ENCODE measurements around the gene FAM193A. TPM values are rescaled to one million over a fixed set of nuclear protein-coding genes. Genes with fewer than 3 reads are reported as not detected.

Gene FAM193A
- total RNA-seq (2014; rRNA removed; shearing (Covaris generic)) (20.8 and 22.9 TPM in 2 replicates), polyA plus RNA-seq (2016; fragmentation: Nextera tagmentation; extraction: Ambion mirVana) (8.5 and 12.0 TPM in 2 replicates)
- long read RNA-seq, partial matches to known transcripts: 2 of 2 reads
- long read RNA-seq, other reads (novel, unspliced or antisense): 0 of 2 reads

- Mint-ChIP-seq H3K36me3 (ENCODE audit: low read depth) (peaks cover 12% of the 10 kb centered on the region), H3K9me3 (peaks cover 4% of the 10 kb centered on the region; the same call in 1 of the 3 replicates), H3K27me3 (ENCODE audit: insufficient read depth, low read depth, poor library complexity) (peaks cover 24% of the 10 kb centered on the region), H3K4me1 (peaks cover 9% of the 10 kb centered on the region), H3K4me3 (peak within 1 kb of the TSS; percentile 98), H3K27ac (peak within 1 kb of the TSS; percentile 99)
- TF ChIP-seq NANOG (IDR thresholded peaks at IDR 0.05; ENCODE audit: borderline replicate concordance) (no peak), CREB1 (CRISPR knock-in tag; IDR thresholded peaks at IDR 0.05; ENCODE audit: low read depth) (peak; percentile 88), JUNB (IDR thresholded peaks at IDR 0.05; ENCODE audit: unreplicated experiment) (no peak), EZH2 (IDR thresholded peaks at IDR 0.05; ENCODE audit: low read depth, unreplicated experiment) (no peak), POLR2AphosphoS5 (IDR thresholded peaks at IDR 0.05; ENCODE audit: low read depth) (peak; percentile 68), CTCF (conservative IDR thresholded peaks at IDR 0.05; ENCODE audit: low read depth in 2 of 2) (no peak), ETS1 (IDR thresholded peaks at IDR 0.05) (peak; percentile 97), ZNF114 (CRISPR knock-in tag; IDR thresholded peaks at IDR 0.05) (no peak)
- H3F3A ChIP-seq (replicated peaks; ENCODE audit: low read depth): peaks cover 12% of the 10 kb centered on the region; the same call in 1 of the 2 replicates
- ATAC-seq (peak; percentile 88), DNase-seq (ENCODE audit: low spot score) (peak; percentile 99)
- peak within 1 kb of the TSS; percentile 85 for H3K4me3 ChIP-seq
- H3K36me3 ChIP-seq (ENCODE audit: insufficient read depth): no peaks in the 10 kb centered on the region
- peaks cover 11% of the 10 kb centered on the region for H3K4me1 ChIP-seq (ENCODE audit: insufficient read depth)
- peak within 1 kb of the TSS; percentile 11 for H2AFZ ChIP-seq
- peak within 1 kb of the TSS; percentile 92 for H3K27ac ChIP-seq (ENCODE audit: low read depth)
- no peaks in the 10 kb centered on the region for H3K27me3 ChIP-seq (ENCODE audit: insufficient read depth)
- peak within 1 kb of the TSS; percentile 81 for H3K4me2 ChIP-seq
- H3K79me2 ChIP-seq (replicated peaks; ENCODE audit: insufficient read depth): peaks cover 42% of the 10 kb centered on the region
- peaks cover 34% of the 10 kb centered on the region for H4K20me1 ChIP-seq (replicated peaks; ENCODE audit: insufficient read depth)
- H3K9me2 ChIP-seq (ENCODE audit: insufficient read depth): no peaks in the 10 kb centered on the region
Observed at GRCh38 chr4:2536193-2537010, at the start of gene FAM193A. TSS of gene FAM193A (plus strand) at chr4:2536647. CDS start at chr4:2536916, 269 bp downstream.

GRCh38 chr4:2486981-2487380, 49.5 kb upstream of the FAM193A start:
- DNase-seq (ENCODE audit: low spot score) (no peak), ATAC-seq (no peak)
- Histone ChIP-seq H3K4me2 (no peak overlapping the region), H4K20me1 (replicated peaks; ENCODE audit: insufficient read depth) (peaks cover 85% of the 10 kb centered on the region), H3K4me3 (no peak overlapping the region), H3F3A (replicated peaks; ENCODE audit: low read depth) (peaks cover 11% of the 10 kb centered on the region; the same call in 1 of the 2 replicates), H3K79me2 (replicated peaks; ENCODE audit: insufficient read depth) (peaks cover 100% of the 10 kb centered on the region), H3K4me1 (ENCODE audit: insufficient read depth) (peaks cover 27% of the 10 kb centered on the region), H3K9me2 (ENCODE audit: insufficient read depth) (no peaks in the 10 kb centered on the region), H3K27ac (ENCODE audit: low read depth) (no peak overlapping the region), H2AFZ (no peak overlapping the region), H3K36me3 (ENCODE audit: insufficient read depth) (peaks cover 14% of the 10 kb centered on the region), H3K27me3 (ENCODE audit: insufficient read depth) (no peaks in the 10 kb centered on the region)
- no peaks in the 10 kb centered on the region for H3K9me3 Mint-ChIP-seq
- peaks cover 30% of the 10 kb centered on the region for H3K36me3 Mint-ChIP-seq (ENCODE audit: low read depth)
- peaks cover 7% of the 10 kb centered on the region for H3K27me3 Mint-ChIP-seq (ENCODE audit: insufficient read depth, low read depth, poor library complexity)
- no peak overlapping the region; the same call in 1 of the 2 replicates for H3K27ac Mint-ChIP-seq
- no peak overlapping the region for H3K4me3 Mint-ChIP-seq
- peaks cover 44% of the 10 kb centered on the region for H3K4me1 Mint-ChIP-seq
- TF ChIP-seq EZH2 (IDR thresholded peaks at IDR 0.05; ENCODE audit: low read depth, unreplicated experiment) (no peak), CTCF (conservative IDR thresholded peaks at IDR 0.05; ENCODE audit: low read depth in 2 of 2) (no peak), REST (IDR thresholded peaks at IDR 0.05; ENCODE audit: unreplicated experiment) (no peak), JUNB (IDR thresholded peaks at IDR 0.05; ENCODE audit: unreplicated experiment) (no peak), ZNF331 (CRISPR knock-in tag; IDR thresholded peaks at IDR 0.05; ENCODE audit: low read depth) (no peak)
